Frontal cortex (tissue), 4 donors: Measurements from ENCODE around the gene F9. TPM values are rescaled to one million over a fixed set of nuclear protein-coding genes. Genes with fewer than 3 reads are reported as not detected.
"Not testable (repeated sequence)": the region's sequence is repeated elsewhere in the genome, so short reads cannot be mapped to it uniquely, and the experiment has no call there.

Experiments
- DNase-seq, 2 donors: peaks; one replicate each; pipeline ENCODE4 v3.0.0; 2012; ENCODE audit warnings: low spot score in 2 of 2
- FAIRE-seq: peaks from 2 replicates; lab custom pipeline; 2012; peaks lifted over from hg19 to GRCh38; lab: Jason Lieb, UNC
- total RNA-seq: library from RNA; depleted of rRNA; stranded (reverse); fragments of >200 nt; gene quantifications from one replicate; pipeline ENCODE4 v1.2.3, GENCODE V29; 2014
- donor health status: control.
- donor health status: control.
- donor health status: control.

Gene F9
- not detected for total RNA-seq

DNA sequence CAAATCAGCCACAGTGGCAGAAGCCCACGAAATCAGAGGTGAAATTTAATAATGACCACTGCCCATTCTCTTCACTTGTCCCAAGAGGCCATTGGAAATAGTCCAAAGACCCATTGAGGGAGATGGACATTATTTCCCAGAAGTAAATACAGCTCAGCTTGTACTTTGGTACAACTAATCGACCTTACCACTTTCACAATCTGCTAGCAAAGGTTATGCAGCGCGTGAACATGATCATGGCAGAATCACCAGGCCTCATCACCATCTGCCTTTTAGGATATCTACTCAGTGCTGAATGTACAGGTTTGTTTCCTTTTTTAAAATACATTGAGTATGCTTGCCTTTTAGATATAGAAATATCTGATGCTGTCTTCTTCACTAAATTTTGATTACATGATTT, at the start of gene F9:
TSS of gene F9 (plus strand) at position 190 of the 400 bp plus-strand sequence. CDS start at position 216, 26 bp downstream.
- DNase-seq (no peak), FAIRE-seq (no peak)

DNA sequence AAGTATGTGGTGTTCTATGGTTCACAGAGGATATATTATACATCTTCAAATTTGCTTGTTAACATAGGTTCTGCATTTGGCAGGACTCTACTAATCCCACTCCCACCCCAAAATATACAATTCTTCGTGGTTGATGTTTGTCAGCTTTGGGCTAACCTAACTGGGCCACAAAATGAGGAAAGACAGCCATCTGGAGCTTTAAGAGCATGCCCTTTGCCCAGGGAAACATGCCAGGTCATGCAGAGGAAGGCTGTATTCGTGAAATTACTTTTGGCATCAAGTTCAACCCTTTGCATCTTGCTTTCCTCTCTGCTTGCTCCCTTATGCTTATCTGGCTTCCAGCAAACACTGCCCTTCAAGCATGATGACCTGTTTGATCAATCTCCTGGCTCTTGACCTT, 46.8 kb upstream of the F9 start:
- FAIRE-seq (no peak), DNase-seq (no peak)

GRCh38 chrX:139484591-139484990, 45.9 kb upstream of the F9 start:
- no peak for FAIRE-seq
- DNase-seq, result no peak

DNA sequence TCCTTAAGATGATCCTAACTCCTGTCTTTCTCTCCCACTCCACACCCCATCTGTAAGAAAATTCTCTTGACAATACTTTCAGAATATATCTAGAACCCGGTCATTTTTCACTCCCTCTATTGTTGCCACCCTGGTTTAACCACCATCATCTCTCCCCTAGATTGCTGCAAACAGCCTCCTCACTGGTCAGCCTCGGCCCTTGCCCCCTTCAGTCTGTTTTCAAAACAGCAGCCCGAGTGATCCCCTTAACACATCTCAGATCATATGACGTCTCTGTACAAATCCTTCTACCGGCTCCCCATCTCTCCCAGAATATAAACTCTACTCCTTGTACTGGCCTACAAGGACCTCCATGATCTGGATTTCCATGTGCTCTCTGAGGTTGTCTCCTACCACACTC, 35.2 kb upstream of the F9 start:
- no peak for FAIRE-seq
- DNase-seq, result no peak

DNA sequence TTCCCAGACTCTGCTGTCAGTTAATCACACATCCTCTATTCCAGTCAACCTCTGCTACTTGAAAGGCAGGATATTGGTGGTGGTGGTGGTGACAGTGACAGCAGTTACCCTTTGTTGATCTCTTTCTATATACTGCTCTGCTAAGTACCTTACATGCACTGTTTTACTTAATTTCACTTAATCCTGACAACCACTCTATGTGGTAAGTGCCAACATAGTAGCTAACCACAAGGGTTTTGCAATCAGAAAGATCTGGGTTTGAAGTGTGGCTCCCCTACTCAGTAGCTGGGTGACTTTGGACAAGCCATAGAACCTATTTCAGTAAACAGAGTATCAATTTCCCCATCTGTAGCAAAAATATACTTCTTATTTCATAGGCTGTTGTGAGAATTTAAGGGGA, 24.2 kb upstream of the F9 start:
- DNase-seq, result no peak
- FAIRE-seq, result no peak

GRCh38 chrX:139508099-139508498, 22.4 kb upstream of the F9 start:
- no peak for FAIRE-seq
- no peak for DNase-seq

DNA sequence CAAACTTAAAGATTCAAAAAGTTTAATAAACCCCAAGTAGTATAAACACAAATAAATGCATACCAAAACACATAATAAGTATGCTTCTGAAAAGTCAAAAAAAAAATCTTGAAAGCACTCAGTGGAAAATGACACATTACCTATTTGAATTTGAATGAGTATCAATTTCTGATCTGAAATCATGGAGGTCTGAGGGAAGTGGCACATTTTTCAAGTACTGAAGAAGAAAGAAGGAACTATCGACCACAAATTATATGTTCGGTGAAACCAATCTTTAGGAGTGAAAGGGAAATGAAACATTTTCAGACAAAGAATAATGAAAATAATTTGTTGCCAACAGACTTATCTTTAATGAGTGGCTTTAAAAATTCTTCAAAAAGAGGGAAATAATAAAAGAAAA, 12.1 kb upstream of the F9 start:
- DNase-seq (no peak), FAIRE-seq (no peak)

GRCh38 chrX:139528829-139529228, 1.7 kb upstream of the F9 start:
- not testable (repeated sequence) for FAIRE-seq, DNase-seq

DNA sequence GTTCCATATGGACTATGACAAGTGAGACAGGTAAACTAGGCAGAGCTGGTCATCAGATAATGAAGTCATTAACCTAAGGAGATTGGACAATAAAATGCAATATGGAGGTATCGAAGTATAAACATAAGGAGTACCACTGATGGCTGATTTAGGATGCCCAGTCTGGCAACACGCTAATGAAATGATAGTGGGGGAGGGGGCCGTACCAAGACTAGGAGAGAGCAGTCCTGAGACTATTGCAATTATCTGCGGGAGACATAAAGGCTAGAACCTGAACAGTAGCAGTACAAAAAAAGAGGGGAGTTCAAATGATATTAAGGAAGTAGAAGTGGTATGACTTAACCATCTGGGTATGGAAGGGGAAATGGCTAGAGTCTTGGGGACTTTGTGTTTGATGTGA, 2.3 kb downstream of the F9 start:
- FAIRE-seq, result no peak

DNA sequence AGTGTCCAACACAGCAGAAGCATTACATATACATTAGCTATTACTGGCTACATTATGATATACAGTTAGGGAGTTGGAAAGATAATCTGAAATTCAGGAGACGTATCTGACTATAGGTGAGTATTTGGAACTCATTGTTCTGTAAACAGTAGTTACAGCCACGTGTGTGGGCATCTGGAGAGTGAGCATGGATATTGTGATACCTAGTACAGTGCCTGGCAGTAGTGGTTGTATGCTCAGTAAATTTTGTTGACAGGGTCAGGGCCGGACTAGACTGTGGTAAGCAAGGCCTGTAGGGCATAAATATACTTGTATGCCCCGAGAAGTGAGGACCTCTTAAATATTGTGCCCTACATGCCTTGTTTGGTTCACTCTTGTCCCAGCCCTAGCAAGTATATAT, 2.9 kb downstream of the F9 start:
- FAIRE-seq (no peak), DNase-seq (no peak)

More for the DNA sequence above, 2.3 kb downstream of the F9 start:
- DNase-seq, result no peak

DNA sequence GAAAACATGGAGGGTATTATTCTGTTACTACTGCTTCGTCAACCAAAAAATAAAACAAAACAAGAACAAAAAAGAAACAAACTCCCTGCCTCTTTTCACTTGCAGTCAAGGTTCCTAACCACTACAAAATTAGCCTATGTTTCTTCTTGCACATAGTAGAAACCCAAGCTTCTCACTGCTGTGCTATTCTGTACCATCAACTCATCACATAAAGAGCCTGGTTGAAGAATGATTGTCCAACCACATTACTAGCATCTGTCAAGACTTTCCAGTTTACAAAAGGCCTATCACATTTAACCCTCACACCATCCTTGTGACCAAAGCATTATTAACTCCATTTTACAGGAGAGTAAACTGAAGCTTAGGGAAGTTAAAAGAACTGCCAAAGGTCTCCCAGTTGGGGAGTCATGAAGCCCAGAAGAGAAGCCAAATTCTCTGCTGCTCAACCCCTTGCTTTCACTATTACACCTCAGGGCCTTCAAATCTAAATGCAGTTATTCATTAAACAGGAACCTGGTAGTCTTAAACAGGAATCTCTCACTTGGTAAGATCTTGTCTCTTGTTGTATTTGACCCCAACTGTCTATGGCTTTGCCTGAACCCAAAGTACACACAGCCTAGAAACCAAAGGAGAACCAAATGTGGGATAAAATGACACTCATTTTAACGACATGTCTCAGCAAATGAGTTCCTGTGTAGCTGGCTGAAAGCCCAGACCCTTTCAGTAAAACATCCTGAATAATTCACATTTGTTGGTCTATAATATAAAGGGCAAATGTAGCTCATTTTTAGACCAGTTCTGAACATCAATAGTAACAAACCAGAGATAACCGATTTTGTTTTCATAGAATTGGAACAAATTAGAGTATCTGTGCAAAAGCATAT, 8.6 kb downstream of the F9 start:
- DNase-seq (no peak), FAIRE-seq (no peak)

DNA sequence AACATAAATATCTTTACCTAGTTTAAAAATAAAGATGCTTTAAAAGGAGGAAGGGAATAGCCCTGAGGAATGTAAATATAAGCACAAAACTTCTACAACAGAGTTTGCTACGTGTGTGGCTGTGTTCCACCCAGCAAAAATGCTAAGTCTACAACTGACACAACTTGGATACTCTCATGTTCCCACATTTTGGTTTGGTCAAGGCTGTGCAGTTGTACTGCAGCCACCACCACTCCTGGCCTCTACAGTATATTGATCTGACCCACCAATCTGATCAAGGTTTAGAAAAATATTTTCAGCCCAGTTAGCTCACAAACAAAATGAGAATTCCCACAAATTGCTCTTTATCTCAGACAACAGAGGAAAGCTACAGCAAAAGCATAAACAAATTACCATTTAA, 12.1 kb downstream of the F9 start:
- DNase-seq, result no peak
- no peak for FAIRE-seq

DNA sequence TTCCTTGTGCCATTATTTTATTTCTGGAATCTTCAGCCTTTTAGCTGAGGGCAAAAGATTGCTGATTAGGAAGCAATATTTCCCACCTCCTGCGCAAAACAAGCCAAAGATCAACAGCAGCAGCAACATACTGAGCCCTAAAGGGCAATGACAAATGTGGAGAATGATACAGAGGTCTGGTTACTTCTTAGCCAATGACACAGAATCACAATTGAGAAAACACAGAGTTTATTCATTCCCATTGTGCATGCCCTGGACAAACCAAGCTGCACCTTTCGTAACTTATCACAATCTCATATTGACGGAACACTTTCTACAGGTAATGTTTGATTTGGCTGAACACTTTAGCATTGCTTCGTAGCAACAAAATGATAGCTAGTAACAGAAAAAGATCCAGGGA, 13.4 kb downstream of the F9 start:
- no peak for FAIRE-seq
- no peak for DNase-seq

GRCh38 chrX:139544591-139544990, 14.1 kb downstream of the F9 start:
- FAIRE-seq (no peak), DNase-seq (no peak)

- DNase-seq (no peak), FAIRE-seq (no peak)
Measured at GRCh38 chrX:139554376-139554775, 23.8 kb downstream of the F9 start.

DNA sequence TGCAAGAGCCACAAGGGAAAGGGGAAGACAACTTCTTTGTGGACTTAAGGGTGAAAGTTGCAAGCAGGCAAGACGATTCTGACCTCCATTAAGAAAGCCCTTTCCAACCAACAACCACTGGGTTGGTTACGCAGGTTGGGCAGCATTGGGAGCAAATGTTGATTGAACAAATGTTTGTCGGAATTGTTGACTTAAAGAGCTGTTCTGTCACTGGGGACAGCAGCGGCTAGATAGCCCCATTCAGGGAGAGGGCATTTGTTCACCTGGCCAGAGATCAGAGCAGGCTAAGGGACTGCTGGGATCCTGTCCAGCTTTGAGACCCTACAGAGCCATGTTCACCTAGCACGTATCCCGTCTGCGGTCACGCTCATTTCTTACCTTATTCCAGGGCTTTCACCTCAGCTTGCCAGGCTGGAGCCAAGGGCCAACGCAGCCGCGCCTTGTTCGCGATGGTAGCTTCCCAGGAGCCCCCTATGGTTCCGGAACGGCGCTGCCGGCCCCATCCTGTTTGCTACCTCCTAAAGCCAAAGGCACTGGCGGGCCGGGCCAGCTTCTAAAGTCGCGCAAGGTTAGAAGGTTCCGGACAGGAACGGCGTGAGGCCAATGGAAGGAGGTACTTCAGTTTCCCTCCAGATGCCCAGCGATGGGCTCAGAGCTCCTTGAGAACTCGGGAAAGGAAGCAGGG, 24.6 kb downstream of the F9 start:
- DNase-seq (no peak), FAIRE-seq (no peak)

DNA sequence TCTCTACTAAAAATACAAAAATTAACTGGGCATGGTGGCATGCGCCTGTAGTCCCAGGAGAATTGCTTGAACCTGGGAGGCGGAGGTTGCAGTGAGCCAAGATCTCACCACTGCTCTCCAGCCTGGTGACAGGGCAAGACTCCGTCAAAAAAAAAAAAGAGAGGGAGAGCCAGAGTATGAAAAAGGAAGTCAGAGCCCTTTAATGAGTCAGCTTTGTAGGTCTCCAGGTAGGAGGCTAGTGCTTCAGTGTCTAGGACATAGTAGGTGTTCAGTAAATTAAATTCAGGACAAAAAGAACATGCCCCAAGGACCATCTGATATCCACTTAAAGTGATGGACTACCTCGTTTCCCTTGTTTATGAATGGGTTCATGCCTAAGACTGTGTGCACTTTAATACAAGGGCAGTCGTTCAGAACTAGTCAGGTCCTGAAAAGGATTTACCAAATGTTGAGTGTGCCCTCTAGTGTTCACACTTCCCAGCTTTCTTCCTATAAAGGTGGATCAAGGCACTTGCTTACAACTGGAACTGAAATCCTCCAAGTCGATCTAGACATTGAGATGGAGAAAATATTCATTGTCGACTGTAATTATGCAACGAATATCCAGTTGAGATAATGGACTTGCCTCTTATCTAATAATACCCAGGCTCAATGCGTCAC, 29.0 kb downstream of the F9 start:
- DNase-seq (peak in 1 of 2 donors; percentile 7), FAIRE-seq (no peak)

DNA sequence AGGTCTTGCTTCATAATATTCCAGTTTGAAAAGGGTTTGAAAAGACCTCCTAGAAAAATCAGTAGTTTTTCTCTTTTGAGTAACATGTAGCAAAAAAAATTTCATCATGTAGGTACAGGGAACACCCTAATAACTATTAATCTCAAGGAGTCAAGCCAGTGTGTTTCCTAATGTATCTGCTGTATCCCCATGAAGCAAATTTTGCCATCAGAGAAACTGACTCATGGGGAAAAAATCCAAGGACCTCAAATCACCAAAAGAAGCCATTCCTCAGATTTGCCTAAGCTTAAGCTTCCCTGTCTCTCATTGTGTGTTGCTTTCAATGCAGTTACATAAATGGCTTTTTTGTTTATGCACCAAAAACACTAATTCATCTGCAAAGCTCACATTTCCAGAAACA, 29.7 kb downstream of the F9 start:
- no peak for DNase-seq
- FAIRE-seq, result no peak

- FAIRE-seq (no peak), DNase-seq (no peak)
Measured at GRCh38 chrX:139563251-139563650, 32.7 kb downstream of the F9 start.

DNA sequence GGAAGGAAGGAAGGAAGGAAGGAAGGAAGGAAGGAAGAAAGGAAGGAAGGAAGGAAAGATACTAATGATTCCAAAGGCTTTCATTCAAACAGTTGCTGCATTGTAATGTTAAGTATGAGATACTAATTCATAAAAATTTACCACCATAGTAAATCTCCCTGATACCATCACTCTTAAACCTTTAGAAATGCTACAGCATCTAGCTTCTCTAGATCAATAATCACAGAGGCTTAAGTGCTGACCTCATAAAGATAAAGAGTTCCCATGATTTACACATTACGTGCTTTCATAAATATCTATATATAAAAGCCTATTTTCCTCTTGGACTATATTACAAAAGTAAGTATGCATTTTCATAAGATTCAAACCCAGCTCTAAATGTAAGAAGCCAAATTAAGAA, 36.4 kb downstream of the F9 start:
- FAIRE-seq, result no peak
- no peak for DNase-seq

DNA sequence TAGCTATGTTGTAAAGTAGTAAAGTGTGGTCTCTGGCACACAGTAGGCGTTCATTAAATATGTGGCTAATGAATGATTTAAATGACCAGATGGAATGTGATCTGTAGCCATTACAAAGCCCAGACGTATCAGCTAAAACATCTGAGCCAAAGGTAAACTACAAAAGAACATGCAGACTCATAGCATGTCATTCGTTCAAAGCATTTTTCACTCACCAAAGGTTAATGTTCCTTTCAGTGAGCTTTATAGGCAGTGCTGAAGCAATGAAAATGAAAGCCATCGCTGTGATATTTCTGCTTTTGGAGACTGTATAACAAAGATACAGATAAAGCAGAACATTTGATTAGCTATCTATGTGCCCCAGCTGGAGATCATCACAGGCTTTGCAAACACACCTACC, 50.5 kb downstream of the F9 start:
- no peak for FAIRE-seq
- DNase-seq, result no peak
